ENCODE measurements around the gene AGAP2.

Gene AGAP2

DNA sequence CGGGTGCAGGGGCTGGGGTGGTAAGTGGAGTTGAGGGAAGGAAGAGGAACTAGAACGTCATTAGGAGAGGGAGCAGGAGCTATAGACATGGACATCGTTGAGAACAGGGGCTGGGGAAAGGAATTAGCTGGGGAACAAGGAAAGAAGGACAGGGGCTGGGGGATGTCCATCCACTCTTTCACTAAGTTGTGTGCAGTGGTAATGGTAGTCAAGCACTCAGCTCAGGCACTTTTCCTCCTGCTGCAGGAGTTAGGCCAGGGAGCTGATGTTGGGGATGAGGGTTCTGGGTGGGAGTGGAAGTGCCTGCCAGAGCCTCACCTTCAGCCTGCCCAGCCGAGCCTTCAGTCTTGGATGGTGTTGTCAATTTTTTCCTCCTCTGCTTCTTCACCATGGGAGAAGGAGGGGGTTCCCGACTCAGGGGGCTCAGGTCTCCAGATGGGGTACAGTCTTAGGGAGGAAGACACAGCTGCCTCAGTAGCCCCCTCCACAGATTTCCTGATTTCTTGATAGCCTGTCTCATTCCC lies 9.2 kb downstream of the AGAP2 start:
- TF ChIP-seq, protein P1, sequence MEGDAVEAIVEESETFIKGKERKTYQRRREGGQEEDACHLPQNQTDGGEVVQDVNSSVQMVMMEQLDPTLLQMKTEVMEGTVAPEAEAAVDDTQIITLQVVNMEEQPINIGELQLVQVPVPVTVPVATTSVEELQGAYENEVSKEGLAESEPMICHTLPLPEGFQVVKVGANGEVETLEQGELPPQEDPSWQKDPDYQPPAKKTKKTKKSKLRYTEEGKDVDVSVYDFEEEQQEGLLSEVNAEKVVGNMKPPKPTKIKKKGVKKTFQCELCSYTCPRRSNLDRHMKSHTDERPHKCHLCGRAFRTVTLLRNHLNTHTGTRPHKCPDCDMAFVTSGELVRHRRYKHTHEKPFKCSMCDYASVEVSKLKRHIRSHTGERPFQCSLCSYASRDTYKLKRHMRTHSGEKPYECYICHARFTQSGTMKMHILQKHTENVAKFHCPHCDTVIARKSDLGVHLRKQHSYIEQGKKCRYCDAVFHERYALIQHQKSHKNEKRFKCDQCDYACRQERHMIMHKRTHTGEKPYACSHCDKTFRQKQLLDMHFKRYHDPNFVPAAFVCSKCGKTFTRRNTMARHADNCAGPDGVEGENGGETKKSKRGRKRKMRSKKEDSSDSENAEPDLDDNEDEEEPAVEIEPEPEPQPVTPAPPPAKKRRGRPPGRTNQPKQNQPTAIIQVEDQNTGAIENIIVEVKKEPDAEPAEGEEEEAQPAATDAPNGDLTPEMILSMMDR (IDR thresholded peaks at IDR 0.05; ENCODE audit: low read depth, low read length) = no peak

DNA sequence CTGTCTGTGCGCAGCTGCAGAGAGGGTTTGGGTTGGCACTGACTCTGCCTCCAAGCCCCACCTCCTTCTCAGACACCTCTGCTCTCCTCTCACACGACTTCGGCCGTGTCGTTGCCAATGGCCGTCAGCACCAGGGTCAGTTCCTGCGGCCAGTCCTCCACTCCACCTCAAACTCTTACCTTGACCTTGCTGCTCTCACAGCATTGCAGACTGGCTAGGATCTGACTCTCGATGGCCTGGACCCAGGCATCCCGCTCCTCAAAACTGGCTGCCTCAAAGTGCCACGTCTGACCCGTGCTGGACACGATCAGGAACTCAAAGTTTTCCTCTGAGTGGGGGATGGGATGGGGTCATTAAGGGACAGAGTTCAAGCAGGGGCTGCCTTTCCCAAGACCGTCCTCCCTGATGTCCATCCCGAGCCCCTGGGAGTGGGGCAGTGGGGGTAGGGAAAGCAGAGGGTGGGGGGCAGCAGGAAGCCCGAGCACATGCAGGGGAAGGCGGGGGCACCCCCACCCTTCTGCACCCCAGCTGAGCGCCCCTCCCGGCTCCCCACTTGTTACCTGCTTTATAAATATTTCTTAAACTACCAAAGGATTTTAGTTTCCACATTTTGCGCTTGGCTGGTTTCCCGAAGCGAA lies 10.7 kb downstream of the AGAP2 start:
- no peak overlapping the region for H3K4me3 ChIP-seq (ENCODE audit: low read depth, low read length)
- TF ChIP-seq, protein P1 (IDR thresholded peaks at IDR 0.05; ENCODE audit: low read depth, low read length) = no peak

More for the DNA sequence above, 9.2 kb downstream of the AGAP2 start:
- H3K4me3 ChIP-seq (ENCODE audit: low read depth, low read length) = no peak overlapping the region

DNA sequence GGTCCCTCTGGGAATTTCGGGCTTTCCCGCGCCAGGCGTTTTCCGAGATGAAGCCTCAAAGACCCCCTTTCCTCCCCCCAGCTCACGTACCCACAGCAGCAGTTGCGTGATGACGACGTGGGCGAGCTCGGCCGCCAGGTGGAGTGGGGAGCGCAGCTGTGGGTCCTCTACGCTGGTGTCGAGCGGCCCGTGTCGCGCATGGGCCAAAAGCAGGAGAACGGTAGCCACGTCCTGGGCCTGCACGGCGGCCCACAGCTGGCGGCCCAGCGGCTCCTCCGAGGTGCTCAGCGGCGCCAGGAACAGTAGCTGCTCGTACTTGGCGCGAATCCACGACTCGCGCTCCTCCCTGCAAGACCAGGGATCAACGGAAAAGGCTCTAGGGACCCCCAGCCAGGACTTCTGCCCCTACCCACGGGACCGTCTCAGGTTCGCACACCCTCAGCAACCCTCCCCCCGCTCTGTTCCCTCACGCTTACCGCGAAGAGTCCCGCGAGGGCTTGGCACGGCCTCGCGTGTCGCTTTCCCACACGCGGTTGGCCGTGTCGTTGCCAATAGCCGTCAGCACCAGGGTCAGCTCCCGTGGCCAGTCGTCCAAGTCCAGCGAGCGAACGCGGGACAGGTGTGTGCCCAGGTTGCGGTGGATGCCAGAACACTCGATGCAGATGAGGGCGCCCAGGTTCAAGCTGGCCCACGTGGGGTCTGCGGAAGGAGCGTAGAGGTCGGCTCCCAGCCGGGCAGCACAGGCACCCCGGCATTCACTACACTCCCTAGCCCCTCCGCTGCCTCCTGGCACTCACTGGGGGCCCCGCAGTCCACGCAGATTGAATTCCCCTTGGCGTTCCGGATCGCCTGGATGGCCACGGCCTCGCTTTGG lies 11.4 kb downstream of the AGAP2 start:
- TF ChIP-seq, protein P1 (IDR thresholded peaks at IDR 0.05; ENCODE audit: low read depth, low read length) = peak; percentile 39
- peak overlapping the region; percentile 88 for H3K4me3 ChIP-seq (ENCODE audit: low read depth, low read length)

DNA sequence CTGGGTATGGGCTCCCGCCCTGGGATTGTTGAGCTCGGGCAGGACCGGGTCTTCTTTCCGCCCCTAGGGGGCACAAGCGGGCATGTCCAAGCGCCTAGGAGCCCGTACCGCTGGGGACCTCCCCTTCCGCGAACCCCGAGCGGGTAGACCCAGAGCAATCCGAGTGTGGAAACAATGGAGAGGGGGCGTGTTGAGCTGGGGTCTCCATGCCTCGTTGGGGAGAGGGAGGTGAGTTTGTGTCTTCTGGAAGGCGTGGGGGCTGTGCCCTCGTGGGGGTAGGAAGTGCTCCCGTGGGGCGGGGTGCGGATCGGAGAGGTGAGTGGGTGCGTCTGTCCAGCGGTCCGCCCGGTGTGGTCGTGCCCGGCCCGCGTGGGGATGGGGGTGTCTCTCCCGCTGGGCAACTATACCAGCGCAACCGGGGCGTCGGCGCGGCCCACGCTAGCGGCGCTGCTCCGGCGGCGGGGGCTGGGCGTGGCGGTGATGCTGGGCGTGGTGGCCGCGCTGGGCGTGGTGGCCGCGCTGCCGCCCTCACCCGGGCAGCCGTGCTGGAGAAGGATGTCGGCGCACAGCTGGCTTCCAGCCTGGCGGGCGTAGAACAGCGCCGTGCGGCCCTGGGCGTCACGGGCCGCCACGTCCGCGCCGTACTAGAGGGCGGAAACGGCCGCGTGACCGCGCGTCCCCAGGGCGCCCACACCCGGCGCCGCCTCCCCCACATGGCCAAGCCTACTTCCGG lies 12.2 kb downstream of the AGAP2 start:
- peak overlapping the region; percentile 88 for H3K4me3 ChIP-seq (ENCODE audit: low read depth, low read length)
- TF ChIP-seq, protein P1 (IDR thresholded peaks at IDR 0.05; ENCODE audit: low read depth, low read length) = peak; percentile 94

DNA sequence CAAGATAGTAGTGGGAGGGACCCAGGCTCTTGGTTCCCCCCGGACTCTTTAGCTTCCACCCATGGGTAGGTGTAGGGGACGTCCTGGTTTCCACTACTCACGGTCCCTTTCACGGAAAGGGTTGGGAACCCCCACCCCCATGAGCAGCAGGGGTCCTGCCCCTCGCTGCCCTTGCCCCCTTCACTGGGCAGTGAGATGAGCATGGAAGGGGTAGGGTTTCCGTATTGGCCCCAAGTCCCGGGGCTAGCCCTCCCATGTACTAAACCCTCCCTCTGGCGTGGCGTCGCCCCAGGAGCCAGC lies 12.7 kb downstream of the AGAP2 start:
- H3K4me3 ChIP-seq (ENCODE audit: low read depth, low read length) = peak overlapping the region; percentile 88
- TF ChIP-seq, protein P1 (IDR thresholded peaks at IDR 0.05; ENCODE audit: low read depth, low read length) = no peak

DNA sequence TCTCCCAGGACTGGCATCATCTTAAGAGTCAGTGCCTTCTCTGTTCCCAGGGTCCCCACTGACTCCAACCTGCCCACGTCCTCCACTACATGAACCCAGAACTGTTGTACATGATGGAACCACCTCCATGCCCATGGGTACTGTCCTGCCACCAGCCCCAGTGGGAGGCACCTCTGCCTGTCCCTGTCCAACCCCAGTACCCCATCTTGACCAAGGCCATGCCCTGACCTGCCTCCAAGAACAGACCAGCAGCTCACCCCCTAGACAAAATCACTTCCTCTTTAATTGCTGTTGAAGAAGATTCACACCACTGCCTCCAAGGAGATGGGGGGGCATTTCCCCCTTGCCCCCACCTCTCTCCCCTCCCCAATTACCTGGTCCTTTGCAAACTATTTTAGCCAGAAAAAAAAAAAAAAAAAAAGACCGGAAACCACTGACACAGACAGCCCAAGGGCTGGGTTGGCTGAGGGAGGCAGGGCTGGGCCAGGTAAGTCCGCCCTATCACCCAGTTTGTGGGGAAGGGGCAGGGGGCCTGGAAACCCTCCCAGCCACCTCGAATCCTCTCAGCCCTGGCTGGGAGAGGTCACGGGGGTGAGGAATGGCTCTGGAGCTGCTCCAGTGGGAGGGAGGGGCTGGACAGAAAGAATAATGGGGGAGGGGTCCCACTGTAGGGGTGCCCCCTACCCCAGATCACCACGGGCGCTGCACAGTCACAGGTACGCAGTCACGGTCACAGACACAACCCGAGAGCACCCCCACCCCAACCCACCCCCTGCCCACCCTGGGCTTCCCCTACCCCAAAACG lies 13.4 kb downstream of the AGAP2 start:
- no peak overlapping the region for H3K4me3 ChIP-seq (ENCODE audit: low read depth, low read length)

More for the DNA sequence above, 13.4 kb downstream of the AGAP2 start:
- TF ChIP-seq, protein P1 (IDR thresholded peaks at IDR 0.05; ENCODE audit: low read depth, low read length) = no peak

Measured in WI38 (cell line).